ENCODE results near the gene DCC.

DCC gene

GRCh38 chr18:53478155-53478554 is 1138.2 kb downstream of the DCC start:
- TF ChIP-seq CTCF (IDR thresholded peaks at IDR 0.05; ENCODE audit: low read depth, low read length): no peak
- in situ Hi-C loops (cut with HindIII; ENCODE audit: low sequenced_read_pairs): no loop called here
- no peak for DNase-seq (ENCODE audit: low read depth, low spot score)
- H3K4me3 ChIP-seq (ENCODE audit: low read depth, low read length): no peak overlapping the region

- H3K4me3 ChIP-seq (ENCODE audit: low read depth, low read length): no peak overlapping the region
- TF ChIP-seq CTCF (IDR thresholded peaks at IDR 0.05; ENCODE audit: low read depth, low read length): no peak
- in situ Hi-C loops (cut with HindIII; ENCODE audit: low sequenced_read_pairs): no loop called here
Observed at GRCh38 chr18:53486296-53486695, 1146.3 kb downstream of the DCC start.

GRCh38 chr18:53489266-53489665 is 1149.3 kb downstream of the DCC start:
- no peak overlapping the region for H3K4me3 ChIP-seq (ENCODE audit: low read depth, low read length)
- peak; percentile 5 for DNase-seq (ENCODE audit: low read depth, low spot score)
- TF ChIP-seq CTCF (IDR thresholded peaks at IDR 0.05; ENCODE audit: low read depth, low read length): no peak
- in situ Hi-C loops (cut with HindIII; ENCODE audit: low sequenced_read_pairs): no loop called here

More at GRCh38 chr18:53486296-53486695, 1146.3 kb downstream of the DCC start:
- DNase-seq (ENCODE audit: low read depth, low spot score): no peak

- H3K4me3 ChIP-seq (ENCODE audit: low read depth, low read length): no peak overlapping the region
- TF ChIP-seq CTCF (IDR thresholded peaks at IDR 0.05; ENCODE audit: low read depth, low read length): no peak
- no peak for DNase-seq (ENCODE audit: low read depth, low spot score)
- in situ Hi-C loops (cut with HindIII; ENCODE audit: low sequenced_read_pairs): no loop called here
Observed at GRCh38 chr18:53490019-53490418, 1150.0 kb downstream of the DCC start.

- in situ Hi-C loops (cut with HindIII; ENCODE audit: low sequenced_read_pairs): no loop called here
- DNase-seq (ENCODE audit: low read depth, low spot score): no peak
- H3K4me3 ChIP-seq (ENCODE audit: low read depth, low read length): no peak overlapping the region
- TF ChIP-seq CTCF (IDR thresholded peaks at IDR 0.05; ENCODE audit: low read depth, low read length): no peak
Observed at GRCh38 chr18:53496028-53496427, 1156.0 kb downstream of the DCC start.

- no peak for TF ChIP-seq CTCF (IDR thresholded peaks at IDR 0.05; ENCODE audit: low read depth, low read length)
- DNase-seq (ENCODE audit: low read depth, low spot score): no peak
- no peak overlapping the region for H3K4me3 ChIP-seq (ENCODE audit: low read depth, low read length)
- in situ Hi-C loops (cut with HindIII; ENCODE audit: low sequenced_read_pairs): no loop called here
Observed at GRCh38 chr18:53503914-53504441, 1164.0 kb downstream of the DCC start.

- no peak overlapping the region for H3K4me3 ChIP-seq (ENCODE audit: low read depth, low read length)
- no peak for TF ChIP-seq CTCF (IDR thresholded peaks at IDR 0.05; ENCODE audit: low read depth, low read length)
- in situ Hi-C loops (cut with HindIII; ENCODE audit: low sequenced_read_pairs): no loop called here
- DNase-seq (ENCODE audit: low read depth, low spot score): no peak
Observed at GRCh38 chr18:53508529-53508928, 1168.5 kb downstream of the DCC start.
